Measurements from ENCODE around the gene FOXK1.
A peak's percentile ranks its signal among the peaks of the same experiment; 100 is the strongest.
"Not testable (repeated sequence)": the region's sequence is repeated elsewhere in the genome, so short reads cannot be mapped to it uniquely, and the experiment has no call there.

FOXK1 gene

GRCh38 chr7:4802577-4802976 lies 120.5 kb downstream of the FOXK1 start:
- not testable (repeated sequence) for DNase-seq

- no peak for DNase-seq
These were observed 121.5 kb downstream of the FOXK1 start for GRCh38 chr7:4803397-4804241.

- DNase-seq = no peak
These were observed 123.3 kb downstream of the FOXK1 start for GRCh38 chr7:4805110-4805983.

- no peak for DNase-seq
These were observed 123.8 kb downstream of the FOXK1 start for GRCh38 chr7:4805984-4806300.

- DNase-seq = no peak
These were observed 125.0 kb downstream of the FOXK1 start for GRCh38 chr7:4806983-4807597.

GRCh38 chr7:4807598-4808016 lies 125.5 kb downstream of the FOXK1 start:
- DNase-seq = no peak

GRCh38 chr7:4808026-4808425 lies 125.9 kb downstream of the FOXK1 start:
- DNase-seq = no peak

- peak; percentile 9 for DNase-seq
These were observed 126.5 kb downstream of the FOXK1 start for GRCh38 chr7:4808565-4808964.

GRCh38 chr7:4809091-4809591 lies 127.0 kb downstream of the FOXK1 start:
- DNase-seq = peak; percentile 40

- no peak for DNase-seq
These were observed 127.6 kb downstream of the FOXK1 start for GRCh38 chr7:4809666-4810065.

GRCh38 chr7:4814433-4814832 lies 132.3 kb downstream of the FOXK1 start:
- DNase-seq = no peak

- DNase-seq = no peak
These were observed 133.0 kb downstream of the FOXK1 start for GRCh38 chr7:4815121-4815520.

GRCh38 chr7:4815609-4816418 lies 133.7 kb downstream of the FOXK1 start:
- DNase-seq = no peak

GRCh38 chr7:4816419-4817080 lies 134.5 kb downstream of the FOXK1 start:
- no peak for DNase-seq

- DNase-seq = no peak
These were observed 135.2 kb downstream of the FOXK1 start for GRCh38 chr7:4817178-4817901.

GRCh38 chr7:4818000-4818794 lies 136.1 kb downstream of the FOXK1 start:
- no peak for DNase-seq

GRCh38 chr7:4819560-4820404 lies 137.7 kb downstream of the FOXK1 start:
- DNase-seq = peak; percentile 67

- DNase-seq = peak; percentile 47
These were observed 138.4 kb downstream of the FOXK1 start for GRCh38 chr7:4820405-4820966.

All from femur (tissue), 1 donor.